ENCODE measurements around the gene MTFR2.

The MTFR2 gene

GRCh38 chr6:136289579-136290409 lies 39.7 kb upstream of the MTFR2 start, which contains the start of gene BCLAF1 (continued):
- TF ChIP-seq CTCF (tag by site-specific recombination; IDR thresholded peaks at IDR 0.05) (peak; percentile 36; the same call in 1 of the 2 replicates), ZNF785 (tag by site-specific recombination; IDR thresholded peaks at IDR 0.05) (no peak), ZBTB48 (tag by site-specific recombination; IDR thresholded peaks at IDR 0.05) (no peak), ZNF169 (tag by site-specific recombination; IDR thresholded peaks at IDR 0.05) (no peak), ZNF555 (tag by site-specific recombination; conservative IDR thresholded peaks at IDR 0.05) (no peak), SALL2 (tag by site-specific recombination; IDR thresholded peaks at IDR 0.05; ENCODE audit: borderline replicate concordance) (no peak), YY1 (tag by site-specific recombination; IDR thresholded peaks at IDR 0.05) (peak; percentile 91), ZSCAN30 (tag by site-specific recombination; IDR thresholded peaks at IDR 0.05) (peak; percentile 28; the same call in 1 of the 2 replicates), SP2 (tag by site-specific recombination; IDR thresholded peaks at IDR 0.05) (peak; percentile 90), ZNF248 (tag by site-specific recombination; IDR thresholded peaks at IDR 0.05) (no peak), GLI2 (tag by site-specific recombination; IDR thresholded peaks at IDR 0.05; ENCODE audit: borderline replicate concordance, low read depth) (no peak), ZNF560 (tag by site-specific recombination; IDR thresholded peaks at IDR 0.05; ENCODE audit: borderline replicate concordance) (no peak), KLF17 (tag by site-specific recombination; IDR thresholded peaks at IDR 0.05) (peak; percentile 62), ZNF423 (tag by site-specific recombination; IDR thresholded peaks at IDR 0.05) (no peak), ZNF140 (tag by site-specific recombination; IDR thresholded peaks at IDR 0.05) (no peak), ZNF501 (tag by site-specific recombination; IDR thresholded peaks at IDR 0.05) (peak; percentile 83), ZNF596 (tag by site-specific recombination; IDR thresholded peaks at IDR 0.05) (no peak), ZNF513 (tag by site-specific recombination; IDR thresholded peaks at IDR 0.05) (no peak), EGR2 (tag by site-specific recombination; IDR thresholded peaks at IDR 0.05; ENCODE audit: low read depth) (peak; percentile 37), SP7 (tag by site-specific recombination; IDR thresholded peaks at IDR 0.05) (peak; percentile 60; the same call in 1 of the 2 replicates), ZNF394 (tag by site-specific recombination; IDR thresholded peaks at IDR 0.05; ENCODE audit: borderline replicate concordance) (peak; percentile 51; the same call in 1 of the 2 replicates), ZNF518A (tag by site-specific recombination; conservative IDR thresholded peaks at IDR 0.05; ENCODE audit: low read depth) (peak; percentile 65), YY2 (tag by site-specific recombination; IDR thresholded peaks at IDR 0.05) (peak; percentile 77; the same call in 1 of the 2 replicates), ZNF677 (tag by site-specific recombination; IDR thresholded peaks at IDR 0.05) (no peak), PRDM10 (tag by site-specific recombination; IDR thresholded peaks at IDR 0.05) (peak; percentile 74), KLF1 (tag by site-specific recombination; IDR thresholded peaks at IDR 0.05) (peak; percentile 76)
